HG03469 (cell line): ENCODE data around the gene DIAPH1.

Experiments
- ATAC-seq: cut with Tn5 transposase; IDR thresholded peaks from one replicate; pipeline ENCODE4 v1.9.1; 2021; ENCODE audit warnings: mild to moderate bottlenecking, moderate library complexity, moderate number of reproducible peaks; ENCODE audit not compliant: unreplicated experiment

The DIAPH1 gene

GRCh38 chr5:141618804-141619554, at the start of gene DIAPH1:
Gene DIAPH1 (minus strand): TSS chr5:141619000. CDS start chr5:141618914, 86 bp downstream.
- peak; percentile 57 for ATAC-seq

GRCh38 chr5:141665995-141666940, 47.5 kb upstream of the DIAPH1 start:
- no peak for ATAC-seq

- peak; percentile 73 for ATAC-seq
Observed at GRCh38 chr5:141664733-141665461, 46.1 kb upstream of the DIAPH1 start.

- ATAC-seq: no peak
Observed at GRCh38 chr5:141663506-141663905, 44.7 kb upstream of the DIAPH1 start.

GRCh38 chr5:141662028-141662427, 43.2 kb upstream of the DIAPH1 start:
- ATAC-seq: no peak

- peak; percentile 61 for ATAC-seq
Observed at GRCh38 chr5:141657937-141658545, 39.2 kb upstream of the DIAPH1 start.

- ATAC-seq: no peak
Observed at GRCh38 chr5:141657404-141657803, 38.6 kb upstream of the DIAPH1 start.

- no peak for ATAC-seq
Observed at GRCh38 chr5:141656396-141656795, 37.6 kb upstream of the DIAPH1 start.

GRCh38 chr5:141655020-141655419, 36.2 kb upstream of the DIAPH1 start:
- ATAC-seq: no peak

- ATAC-seq: no peak
Observed at GRCh38 chr5:141654298-141654697, 35.5 kb upstream of the DIAPH1 start.

- no peak for ATAC-seq
Observed at GRCh38 chr5:141651728-141652105, 32.9 kb upstream of the DIAPH1 start.

GRCh38 chr5:141650851-141651727, 32.3 kb upstream of the DIAPH1 start, which contains the start of gene FCHSD1:
Gene FCHSD1 (minus strand): TSS chr5:141651418. CDS start chr5:141651368, 50 bp downstream.
- ATAC-seq: peak; percentile 83

- no peak for ATAC-seq
Observed at GRCh38 chr5:141649972-141650371, 31.2 kb upstream of the DIAPH1 start.

GRCh38 chr5:141649056-141649688, 30.4 kb upstream of the DIAPH1 start:
- ATAC-seq: no peak

- ATAC-seq: no peak
Observed at GRCh38 chr5:141647851-141648250, 29.1 kb upstream of the DIAPH1 start.

- no peak for ATAC-seq
Observed at GRCh38 chr5:141647242-141647641, 28.4 kb upstream of the DIAPH1 start.

- ATAC-seq: no peak
Observed at GRCh38 chr5:141646026-141646425, 27.2 kb upstream of the DIAPH1 start.

GRCh38 chr5:141641634-141642267, 23.0 kb upstream of the DIAPH1 start:
- peak; percentile 43 for ATAC-seq

GRCh38 chr5:141640698-141641097, 21.9 kb upstream of the DIAPH1 start:
- ATAC-seq: no peak
